HL-60/S4 treated with phorbol 12-myristate 13-acetate at 8.2 ng/mL for 4 days and 3 days (cell line): Measurements from ENCODE around the gene MRPS34.
"Not testable (repeated sequence)": the region's sequence is repeated elsewhere in the genome, so short reads cannot be mapped to it uniquely, and the experiment has no call there.

Experiments used
- in situ Hi-C: fragments of 300-500 bp; cut with MboI; formaldehyde crosslinking; loops from 2 replicates; pipeline ENCODE4 v1.15.0; 2022; ENCODE audit warnings: low sequenced_read_pairs

Gene MRPS34

DNA sequence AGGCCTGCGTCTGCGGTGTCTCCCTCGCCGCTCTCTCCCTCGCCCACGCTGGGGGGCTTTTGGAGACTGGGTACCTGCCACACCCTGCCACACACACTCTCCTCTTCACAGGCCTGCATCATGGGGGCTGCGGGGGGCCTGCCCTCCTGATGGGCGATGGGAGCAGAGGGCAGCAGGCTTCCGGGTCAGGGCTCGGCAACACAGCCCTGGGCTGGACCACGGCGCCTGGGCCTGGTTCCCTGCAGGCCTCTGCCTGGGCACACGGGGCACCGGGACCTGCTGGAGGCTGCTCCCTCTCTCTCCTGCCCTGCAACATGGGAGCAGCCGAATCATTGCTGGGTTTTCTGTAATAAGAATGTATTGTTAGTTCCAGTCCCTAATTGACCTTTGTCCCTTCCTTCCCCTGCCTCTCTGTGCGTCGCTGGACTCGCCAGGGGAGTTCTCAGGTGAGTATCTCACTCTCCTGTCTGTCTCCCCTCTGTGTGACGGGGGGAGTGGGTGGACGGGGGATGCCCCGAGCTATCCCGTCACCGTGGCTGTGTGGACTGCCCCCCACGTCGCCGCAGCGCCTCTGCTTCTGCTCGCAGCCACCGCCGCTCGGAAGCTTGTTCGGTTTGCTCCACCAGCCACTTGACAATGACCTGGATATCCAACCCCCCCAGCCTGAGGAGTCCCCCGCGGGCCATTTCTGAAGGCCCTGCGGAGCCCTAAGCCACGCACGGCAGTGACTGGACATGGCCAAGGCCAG is 15.0 kb downstream of the MRPS34 start:
- in situ Hi-C loops: no loop called here

DNA sequence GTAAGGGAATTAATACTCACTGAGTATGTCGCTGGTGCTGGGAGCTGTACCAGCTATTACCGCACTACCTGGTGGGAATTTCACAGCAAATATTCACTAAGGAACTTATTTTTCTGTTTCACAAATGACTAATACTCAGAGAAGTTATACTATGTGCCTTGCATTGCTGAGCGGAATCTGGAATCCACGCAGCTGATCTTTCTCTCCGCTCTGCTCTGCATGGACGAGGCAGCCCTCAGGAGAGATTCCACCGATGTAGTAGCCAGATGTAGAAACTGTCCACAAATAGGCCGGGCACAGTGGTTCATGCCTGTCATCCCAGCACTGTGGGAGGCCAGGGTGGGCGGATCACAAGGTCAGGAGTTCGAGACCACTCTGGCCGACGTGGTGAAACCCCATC is 18.7 kb downstream of the MRPS34 start:
- in situ Hi-C loops: no loop called here

DNA sequence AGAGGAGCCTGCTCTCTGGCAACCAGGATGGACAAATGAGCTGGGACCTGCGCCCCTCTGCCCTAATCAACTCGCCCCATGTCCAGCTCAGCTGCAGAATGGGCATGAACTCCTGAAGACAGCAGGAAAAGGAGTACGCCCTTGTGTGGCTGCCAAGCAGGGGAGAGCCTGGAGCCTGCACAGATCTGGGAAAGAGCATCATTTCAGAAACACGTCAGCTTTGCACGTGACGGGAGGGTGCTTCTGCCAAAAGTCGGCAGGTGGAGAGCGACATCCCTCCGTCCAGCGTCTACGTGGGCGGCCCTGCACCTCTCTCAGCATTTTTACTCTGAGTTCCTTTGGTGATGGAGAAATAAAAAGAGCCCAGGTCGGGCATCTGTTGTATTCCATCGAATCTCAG is 20.1 kb downstream of the MRPS34 start:
- in situ Hi-C loops: no loop called here

DNA sequence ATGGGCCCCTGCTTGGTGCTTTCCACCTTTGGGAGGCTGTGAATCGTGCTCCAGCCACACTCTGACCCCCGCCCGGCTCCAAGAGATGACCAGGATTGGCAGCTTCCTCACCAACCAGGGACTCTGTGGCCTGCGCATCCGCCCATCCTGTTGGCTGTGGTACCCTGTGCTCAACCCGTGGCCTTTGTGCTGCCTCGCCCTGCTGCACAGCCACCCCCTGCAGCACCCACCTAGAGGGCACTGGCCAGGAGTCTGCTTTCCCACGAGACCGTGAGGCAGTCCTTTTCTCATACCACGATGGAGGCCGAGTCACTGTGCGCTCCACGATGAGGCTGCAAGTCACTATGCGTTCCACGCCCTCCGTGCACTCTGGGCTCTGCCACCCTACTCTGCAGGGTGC is 21.0 kb downstream of the MRPS34 start:
- in situ Hi-C loops: no loop called here

DNA sequence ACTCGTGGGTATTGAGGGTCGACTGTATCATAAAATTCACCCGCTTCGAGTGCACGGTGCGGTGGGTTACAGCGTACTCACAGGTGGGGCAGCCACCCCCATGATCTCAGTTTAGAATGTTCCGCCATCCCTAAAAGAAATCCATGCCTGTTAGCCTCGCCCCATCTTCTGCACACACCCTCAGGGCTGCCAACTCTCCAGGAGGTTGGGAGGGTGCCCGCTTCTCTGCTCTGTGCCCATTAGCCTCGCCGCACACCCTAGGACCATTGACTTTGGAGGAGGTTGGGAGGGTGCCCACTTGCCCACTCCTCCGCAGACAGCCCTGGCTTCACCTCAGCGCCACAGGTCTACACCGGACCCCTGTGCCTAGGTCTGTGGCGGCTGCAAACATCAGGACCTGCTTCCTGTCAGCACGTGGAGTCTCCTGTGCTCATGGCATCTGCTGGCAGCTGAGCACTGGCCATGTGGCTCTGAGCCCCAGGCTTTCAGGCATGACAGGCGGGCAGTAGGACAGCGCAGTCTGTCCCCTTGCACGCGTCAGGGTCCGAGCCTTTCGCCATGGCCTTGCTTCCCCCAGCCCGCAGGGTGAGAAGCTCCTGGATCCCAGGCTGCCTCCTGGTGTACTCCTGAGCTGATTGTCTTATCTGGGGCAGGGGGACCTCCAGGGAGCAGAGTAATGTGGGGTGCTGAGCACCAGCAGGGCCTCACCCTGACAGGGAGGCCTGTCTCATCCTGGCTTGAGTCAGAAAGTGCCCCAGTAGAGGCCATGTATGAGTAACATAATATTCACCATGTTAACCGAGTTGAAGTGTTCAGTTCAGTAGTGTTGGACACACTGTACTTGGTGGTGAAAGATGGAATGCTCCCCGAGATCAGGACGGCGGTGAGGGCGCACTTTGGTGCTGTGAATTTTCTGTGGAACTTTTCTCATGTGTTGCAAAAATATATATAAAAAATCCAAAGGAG is 23.5 kb downstream of the MRPS34 start:
- in situ Hi-C loops: no loop called here

DNA sequence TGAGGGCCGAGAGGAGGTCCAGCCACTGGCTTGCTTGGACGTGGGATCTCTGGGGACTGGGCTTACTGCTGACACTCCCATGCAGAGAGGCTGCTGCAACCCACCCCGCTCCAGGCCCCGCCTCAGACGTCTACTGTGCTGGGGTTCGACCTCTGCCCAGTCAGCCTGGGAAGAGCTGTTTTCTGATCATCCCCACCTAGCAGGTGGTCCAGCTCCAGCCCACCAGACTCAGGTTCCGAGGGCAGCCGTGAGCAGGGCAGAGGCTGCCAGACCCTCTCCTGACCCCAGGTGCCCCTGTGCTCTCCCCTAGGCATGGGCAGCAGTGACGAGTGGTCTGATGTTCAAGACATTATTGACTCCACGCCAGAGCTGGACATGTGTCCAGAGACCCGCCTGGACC is 25.0 kb downstream of the MRPS34 start:
- in situ Hi-C loops: no loop called here

DNA sequence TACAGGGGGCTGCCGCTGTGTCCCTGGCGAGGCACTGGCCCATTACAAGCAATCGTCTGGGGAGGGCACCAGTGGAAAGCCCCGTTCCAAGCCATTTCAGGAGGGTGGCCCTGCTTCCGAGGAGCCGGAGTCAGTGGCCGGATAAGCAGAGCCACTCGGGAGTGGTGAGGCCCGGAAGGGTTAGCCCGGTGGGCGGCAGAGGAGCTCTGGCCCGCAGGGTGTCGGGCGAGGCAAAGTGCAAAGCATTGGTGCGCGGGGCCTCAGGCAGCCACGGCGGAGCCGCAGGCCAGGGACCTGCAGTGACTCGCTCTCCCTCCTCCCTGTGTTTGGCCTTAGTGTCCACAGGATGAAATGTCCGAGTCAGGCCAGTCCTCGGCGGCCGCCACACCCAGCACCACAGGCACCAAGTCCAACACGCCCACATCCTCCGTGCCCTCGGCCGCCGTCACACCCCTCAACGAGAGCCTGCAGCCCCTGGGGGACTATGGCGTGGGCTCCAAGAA is 26.2 kb downstream of the MRPS34 start:
- in situ Hi-C loops: no loop called here

DNA sequence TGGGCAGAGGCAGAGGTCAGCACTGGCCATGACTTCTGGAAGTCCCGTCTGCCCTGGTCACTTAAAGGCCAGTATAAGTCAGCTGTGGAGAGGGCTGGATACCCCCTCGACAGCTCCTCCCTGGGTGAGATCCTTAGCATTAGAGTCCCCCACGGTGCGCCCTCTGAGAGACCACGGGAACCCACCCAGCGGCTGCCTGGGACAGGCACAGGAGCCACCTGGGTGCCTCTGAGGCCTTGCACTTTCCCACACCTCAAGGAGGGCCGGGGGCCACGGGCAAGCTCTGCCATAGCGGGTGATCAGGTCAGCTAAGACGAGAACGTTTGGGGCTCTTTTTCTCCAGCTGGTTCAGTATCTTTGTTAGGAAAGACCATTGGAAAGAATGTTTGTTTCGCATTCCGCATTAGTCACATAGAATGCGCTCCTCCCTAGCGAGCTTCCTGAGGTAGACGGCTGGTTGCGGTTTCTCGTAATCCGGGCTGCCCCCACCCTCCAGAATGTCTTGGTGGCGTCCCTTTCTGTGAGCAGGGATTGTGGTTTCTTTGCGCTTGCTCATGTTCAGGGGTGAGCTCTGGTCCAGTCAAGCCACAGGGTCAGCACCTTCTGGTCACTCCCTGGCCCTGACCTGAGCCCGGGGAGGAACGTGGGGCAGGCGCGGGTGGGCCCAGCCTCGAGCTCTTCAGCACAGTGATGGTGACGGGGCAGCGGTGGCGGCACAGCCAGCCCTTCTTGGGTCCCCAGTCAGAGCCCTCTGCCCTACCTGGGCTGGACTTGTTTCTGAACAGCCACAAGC is 26.8 kb downstream of the MRPS34 start:
- in situ Hi-C loops: no loop called here

DNA sequence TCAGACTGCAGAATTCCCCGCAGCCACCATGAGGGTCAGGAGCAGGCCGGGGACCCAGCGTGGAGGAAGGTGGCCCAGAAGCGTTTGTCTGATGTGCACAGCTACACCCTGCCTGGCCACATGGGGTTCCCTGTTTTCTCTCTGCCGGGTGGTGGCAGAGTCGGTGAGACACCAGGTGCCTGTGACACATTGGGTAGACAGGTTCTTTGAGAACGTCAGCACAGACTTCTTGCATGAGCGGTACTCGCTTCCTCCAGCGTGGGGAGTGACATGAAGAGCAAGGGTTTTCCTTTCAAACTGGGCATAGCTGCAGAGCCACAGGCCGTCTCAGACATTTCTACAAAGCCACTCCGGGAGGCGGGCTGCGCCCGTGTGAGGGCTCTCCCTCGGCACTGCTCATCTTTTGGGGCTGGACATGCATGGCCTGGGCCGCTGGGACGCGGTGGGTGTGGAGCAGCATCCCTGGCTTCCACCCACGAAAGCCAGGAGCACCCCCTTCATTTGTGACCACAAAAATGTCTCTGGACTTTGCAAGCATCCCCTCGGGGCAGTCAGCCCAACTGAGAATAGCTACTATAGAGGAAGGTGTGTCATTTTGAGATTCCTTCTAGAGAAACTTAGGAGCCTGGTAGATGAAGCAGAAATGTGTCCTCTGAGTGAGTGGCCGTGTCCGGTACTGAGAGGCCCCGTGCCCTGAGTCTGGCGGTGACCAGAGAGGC is 27.6 kb downstream of the MRPS34 start:
- in situ Hi-C loops: no loop called here

DNA sequence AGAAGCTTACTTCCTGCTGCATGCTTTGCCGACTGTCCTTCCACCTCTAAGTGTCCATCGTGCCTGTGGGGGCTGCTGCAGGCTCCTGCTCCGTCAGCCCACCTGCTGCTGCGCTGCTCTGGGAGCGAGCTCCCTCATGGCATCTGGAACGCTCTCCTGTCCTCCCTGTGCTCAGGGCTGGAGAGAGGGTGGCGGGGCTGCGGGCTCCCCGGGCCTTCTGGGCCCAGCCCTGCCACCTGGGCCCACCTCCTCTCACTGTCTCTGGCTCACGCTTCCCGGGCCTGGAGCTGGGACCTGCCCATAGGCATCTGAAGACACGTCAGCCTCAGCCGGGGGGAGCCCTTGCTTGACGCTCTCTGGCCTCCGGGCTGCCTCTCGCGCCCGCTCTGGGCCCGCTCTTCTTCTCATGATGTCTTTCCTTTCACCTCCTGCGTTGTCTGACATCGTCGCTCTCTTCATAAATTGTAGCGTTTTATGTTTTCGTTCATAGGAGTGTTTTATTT is 28.5 kb downstream of the MRPS34 start:
- in situ Hi-C loops: no loop called here

DNA sequence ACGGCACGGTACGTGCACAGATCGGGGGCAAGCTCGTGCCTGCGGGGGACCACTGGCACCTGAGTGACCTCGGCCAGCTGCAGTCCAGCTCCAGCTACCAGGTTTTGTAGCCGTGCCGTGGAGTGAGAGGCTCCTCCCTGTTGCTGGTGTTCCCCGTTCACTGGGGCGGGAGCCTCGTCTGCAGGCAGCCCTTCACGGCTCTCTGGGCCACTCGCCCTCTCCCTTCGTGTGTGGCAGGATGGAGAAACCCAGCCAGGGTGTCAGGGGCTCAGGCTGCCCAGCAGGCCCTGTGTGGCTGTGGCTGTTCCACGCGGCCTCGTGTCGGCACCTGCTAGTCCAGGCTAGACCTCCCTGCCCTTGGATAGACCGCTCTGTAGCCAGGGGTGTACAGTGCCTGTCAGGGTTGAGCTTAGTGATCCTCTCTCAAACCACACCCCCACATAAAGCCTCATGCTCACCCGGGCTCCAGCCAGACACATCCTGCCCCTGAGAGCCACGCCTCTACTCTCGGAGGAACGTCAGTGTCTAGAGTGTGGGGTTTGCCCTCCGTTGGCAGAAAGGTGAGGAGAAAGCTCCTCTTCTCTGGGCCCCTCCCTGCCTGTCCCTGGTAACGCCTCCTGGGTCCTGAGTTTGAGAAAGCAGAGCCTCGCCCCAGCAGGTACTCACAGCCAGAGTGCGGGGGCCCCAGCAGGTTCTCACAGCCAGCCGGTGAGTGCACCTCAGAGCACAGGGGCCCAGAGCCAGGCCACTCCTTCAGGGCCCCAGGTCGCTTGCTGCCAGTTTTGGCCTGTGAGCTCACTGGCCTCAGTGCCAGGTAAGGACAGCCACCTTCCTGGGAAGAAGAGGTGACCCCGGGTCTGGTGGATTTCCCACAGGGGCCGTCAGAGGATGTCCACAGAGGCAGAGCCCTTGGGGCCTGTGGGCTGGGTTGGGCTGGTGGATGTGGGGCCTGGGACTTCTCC is 29.3 kb downstream of the MRPS34 start:
- in situ Hi-C loops: no loop called here

DNA sequence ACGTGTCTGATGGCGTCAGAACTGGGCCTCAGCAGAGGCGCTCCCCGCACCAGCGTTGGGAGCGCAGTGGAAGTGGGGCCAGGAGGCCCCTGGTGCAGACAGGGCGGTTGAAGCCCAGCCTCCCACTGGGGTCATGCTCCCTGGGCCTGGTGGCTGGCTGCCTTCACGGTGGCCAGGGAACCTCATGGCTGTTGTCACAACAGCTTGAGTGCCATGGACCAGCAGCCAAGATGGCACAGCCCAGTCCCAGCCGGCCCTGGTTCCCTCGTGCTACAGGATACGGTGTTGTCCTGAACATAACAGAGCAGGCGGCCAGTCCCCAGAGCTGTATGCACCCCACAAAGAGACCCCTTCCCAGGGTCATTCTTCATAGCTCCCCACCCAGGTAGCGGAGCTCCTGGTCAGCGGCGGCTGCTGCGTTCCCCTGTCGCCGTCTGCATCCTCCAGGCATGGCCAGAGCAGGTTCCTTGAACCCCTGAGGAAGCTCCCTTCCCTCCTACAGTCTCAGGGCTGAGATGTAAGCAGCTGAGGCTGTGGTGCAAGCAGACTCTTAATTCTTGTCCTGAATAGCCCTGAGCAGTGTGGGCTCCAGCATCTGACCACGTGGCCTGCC is 31.3 kb downstream of the MRPS34 start:
- in situ Hi-C loops: no loop called here

DNA sequence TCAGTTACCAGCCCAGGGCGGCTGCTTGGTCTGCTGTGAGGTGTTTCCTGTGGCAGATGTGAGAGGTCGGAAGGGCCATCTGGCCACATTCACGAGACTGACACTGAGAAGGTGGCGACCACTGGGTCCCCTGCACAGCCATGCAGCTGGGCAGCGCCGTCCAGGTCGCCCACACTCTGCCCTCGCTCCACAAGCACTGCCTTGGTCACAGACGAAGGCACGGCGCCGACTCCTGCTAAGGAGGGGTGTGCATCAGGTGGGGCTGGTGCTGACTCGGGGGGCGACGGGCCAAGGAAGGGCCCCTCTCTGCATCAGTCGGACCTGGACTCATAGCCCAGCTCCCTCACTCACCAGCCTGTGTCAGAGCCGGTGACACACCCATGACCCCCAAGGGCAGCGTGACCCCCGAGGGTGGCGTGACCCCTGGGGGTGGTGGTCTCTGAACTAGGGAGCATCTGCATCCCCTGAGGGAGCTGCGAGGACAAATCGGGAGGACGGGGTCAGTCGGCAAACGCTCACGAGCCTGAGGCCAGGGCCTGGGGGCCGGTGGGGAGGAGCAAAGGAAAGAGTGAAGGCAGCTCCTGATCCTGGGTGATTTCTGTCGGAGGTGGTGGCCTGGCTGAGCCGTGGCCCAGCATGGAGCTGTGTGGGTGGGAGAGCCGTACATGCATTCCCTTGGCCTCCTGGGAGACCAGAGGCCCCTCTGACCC is 32.0 kb downstream of the MRPS34 start:
- in situ Hi-C loops: no loop called here

DNA sequence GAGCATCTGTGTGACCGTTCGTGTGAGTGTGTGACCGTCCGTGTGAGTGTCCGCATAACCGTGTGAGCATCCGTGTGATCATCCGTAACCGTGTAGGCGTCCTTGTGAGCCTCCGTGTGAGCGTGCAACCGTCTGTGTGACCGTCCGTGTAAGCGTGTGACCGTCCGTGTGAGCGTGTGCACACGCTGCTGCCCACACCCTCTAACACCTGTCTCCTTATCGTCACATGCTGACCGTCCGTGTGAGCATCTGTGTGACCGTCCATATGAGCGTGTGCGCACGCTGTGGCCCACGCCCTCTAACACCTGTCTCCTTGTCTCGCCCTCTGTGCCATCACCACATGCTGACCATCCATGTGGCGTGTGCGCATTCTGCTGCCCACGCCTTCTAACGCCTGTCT is 32.7 kb downstream of the MRPS34 start:
- in situ Hi-C loops: no loop called here

DNA sequence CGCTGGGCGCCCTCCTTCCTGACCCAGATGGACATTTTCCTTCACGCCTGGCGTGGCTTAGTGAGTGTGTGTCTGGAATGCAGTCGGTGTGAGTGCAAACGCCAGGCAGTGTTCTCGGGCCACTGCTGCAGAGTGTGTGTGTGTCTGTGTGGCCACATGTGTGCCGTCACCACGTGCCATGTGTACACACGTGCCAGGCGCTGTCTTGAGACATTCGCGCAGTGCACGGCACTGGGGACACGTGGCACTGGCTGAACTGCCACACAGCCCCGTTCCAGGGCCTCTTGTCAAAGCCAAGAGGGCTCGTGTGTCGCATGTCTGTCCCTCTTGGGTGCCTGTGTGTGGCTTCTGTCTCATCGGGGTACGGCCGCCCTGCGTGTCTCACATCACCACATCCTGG is 38.1 kb downstream of the MRPS34 start:
- in situ Hi-C loops: no loop called here

DNA sequence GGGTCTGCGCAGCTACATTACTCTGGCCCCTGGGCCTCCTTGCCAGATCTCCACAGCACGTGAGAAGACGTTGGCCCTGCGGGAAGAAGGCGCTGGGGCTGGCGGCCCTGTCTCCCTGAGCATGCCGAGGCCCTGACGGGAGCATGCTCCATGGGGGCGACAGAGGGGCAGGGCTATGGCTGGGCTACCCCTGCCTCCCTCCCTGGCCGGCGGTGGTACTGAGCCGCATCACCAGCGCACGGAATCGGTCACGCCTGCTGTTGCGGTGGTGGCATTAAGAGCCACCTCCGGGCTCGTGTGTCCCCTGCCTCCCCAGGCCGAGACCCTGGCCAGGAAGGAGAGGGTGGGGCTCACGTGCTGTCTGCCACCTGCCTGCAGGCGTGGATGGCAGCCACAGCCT is 38.8 kb downstream of the MRPS34 start:
- in situ Hi-C loops: no loop called here

DNA sequence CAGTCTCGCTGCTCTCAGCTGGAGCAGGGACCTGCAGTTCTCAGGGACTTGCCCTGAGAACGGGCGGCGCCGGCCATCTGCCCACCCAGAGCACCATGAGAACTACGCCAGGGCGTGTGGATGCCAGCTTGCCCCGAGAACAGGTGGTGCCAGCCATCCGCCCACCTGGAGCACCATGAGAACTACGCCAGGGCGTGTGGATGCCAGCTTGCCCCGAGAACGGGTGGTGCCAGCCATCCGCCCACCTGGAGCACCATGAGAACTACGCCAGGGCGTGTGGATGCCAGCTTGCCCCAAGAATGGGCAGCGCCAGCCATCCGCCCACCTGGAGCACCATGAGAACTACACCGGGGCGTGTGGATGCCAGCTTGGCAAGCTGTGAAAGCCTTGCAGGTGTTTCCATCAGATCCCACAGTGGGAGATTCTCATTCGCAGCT is 40.4 kb downstream of the MRPS34 start:
- in situ Hi-C loops: not testable (repeated sequence)

DNA sequence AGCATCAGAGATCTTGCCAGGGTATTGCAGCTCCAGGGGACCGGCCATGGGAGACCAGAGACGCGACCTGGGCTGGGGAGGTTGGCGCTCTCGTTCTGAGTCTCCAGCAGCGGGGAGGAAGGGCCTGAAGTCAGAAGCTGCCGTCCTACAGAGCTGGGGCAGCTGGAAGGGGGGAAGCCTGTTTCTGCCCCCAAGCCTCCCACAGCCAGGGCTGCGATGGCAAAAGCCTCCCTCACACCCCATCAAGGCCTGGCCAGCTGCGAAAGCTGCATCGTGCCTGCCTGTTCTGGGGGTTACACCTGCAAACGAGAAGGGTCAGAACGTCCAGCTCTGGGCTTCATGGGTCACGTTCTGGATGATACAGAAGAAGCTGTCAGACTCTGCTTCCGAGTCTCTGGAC is 40.9 kb downstream of the MRPS34 start:
- in situ Hi-C loops: no loop called here
